ENCODE data around the gene ITIH5.
"Not testable (repeated sequence)": the region's sequence is repeated elsewhere in the genome, so short reads cannot be mapped to it uniquely, and the experiment has no call there.

The ITIH5 gene

GRCh38 chr10:7666253-7667023 lies at the start of gene ITIH5:
Gene ITIH5, minus strand, starts transcription at chr10:7666966. Its CDS starts 74 bp downstream, at chr10:7666892.
- DNase-seq, result no peak

- no peak for DNase-seq
Observed at GRCh38 chr10:7715515-7715914, 48.7 kb upstream of the ITIH5 start.

- DNase-seq, result not testable (repeated sequence)
Observed at GRCh38 chr10:7711075-7711474, 44.3 kb upstream of the ITIH5 start.

GRCh38 chr10:7710446-7710845 lies 43.7 kb upstream of the ITIH5 start:
- no peak for DNase-seq

- DNase-seq, result no peak
Observed at GRCh38 chr10:7708832-7709231, 42.1 kb upstream of the ITIH5 start.

GRCh38 chr10:7707858-7708622 lies 41.3 kb upstream of the ITIH5 start:
- no peak for DNase-seq

- no peak for DNase-seq
Observed at GRCh38 chr10:7707102-7707501, 40.3 kb upstream of the ITIH5 start.

- DNase-seq, result no peak
Observed at GRCh38 chr10:7706534-7707073, 39.8 kb upstream of the ITIH5 start.

- DNase-seq, result no peak
Observed at GRCh38 chr10:7705341-7705740, 38.6 kb upstream of the ITIH5 start.

- no peak for DNase-seq
Observed at GRCh38 chr10:7704071-7705016, 37.6 kb upstream of the ITIH5 start.

- no peak for DNase-seq
Observed at GRCh38 chr10:7703140-7703539, 36.4 kb upstream of the ITIH5 start, which contains the start of gene ITIH2. Gene ITIH2, plus strand, starts transcription at chr10:7703316. Its CDS starts 119 bp downstream, at chr10:7703435.

- DNase-seq, result no peak
Observed at GRCh38 chr10:7702288-7702812, 35.6 kb upstream of the ITIH5 start.

- no peak for DNase-seq
Observed at GRCh38 chr10:7701158-7701742, 34.5 kb upstream of the ITIH5 start.

- no peak for DNase-seq
Observed at GRCh38 chr10:7700577-7701125, 33.9 kb upstream of the ITIH5 start.

- no peak for DNase-seq
Observed at GRCh38 chr10:7697426-7697825, 30.7 kb upstream of the ITIH5 start.

- no peak for DNase-seq
Observed at GRCh38 chr10:7696545-7696944, 29.8 kb upstream of the ITIH5 start.

- not testable (repeated sequence) for DNase-seq
Observed at GRCh38 chr10:7693194-7693593, 26.4 kb upstream of the ITIH5 start.

GRCh38 chr10:7692368-7692767 lies 25.6 kb upstream of the ITIH5 start:
- not testable (repeated sequence) for DNase-seq

GRCh38 chr10:7690885-7691597 lies 24.3 kb upstream of the ITIH5 start:
- not testable (repeated sequence) for DNase-seq

GRCh38 chr10:7689591-7689990 lies 22.8 kb upstream of the ITIH5 start:
- no peak for DNase-seq

Data from NCI-H1417 (cell line).